HL-60/S4 treated with retinoic acid at 250 ng/mL for 4 days and 3 days (cell line): ENCODE data around the gene GUCY1A1.

Experiments
- in situ Hi-C: fragments of 300-500 bp; cut with MboI; formaldehyde crosslinking; loops from 2 replicates; pipeline ENCODE4 v1.7.0; 2022; ENCODE audit warnings: low sequenced_read_pairs

Gene GUCY1A1

DNA sequence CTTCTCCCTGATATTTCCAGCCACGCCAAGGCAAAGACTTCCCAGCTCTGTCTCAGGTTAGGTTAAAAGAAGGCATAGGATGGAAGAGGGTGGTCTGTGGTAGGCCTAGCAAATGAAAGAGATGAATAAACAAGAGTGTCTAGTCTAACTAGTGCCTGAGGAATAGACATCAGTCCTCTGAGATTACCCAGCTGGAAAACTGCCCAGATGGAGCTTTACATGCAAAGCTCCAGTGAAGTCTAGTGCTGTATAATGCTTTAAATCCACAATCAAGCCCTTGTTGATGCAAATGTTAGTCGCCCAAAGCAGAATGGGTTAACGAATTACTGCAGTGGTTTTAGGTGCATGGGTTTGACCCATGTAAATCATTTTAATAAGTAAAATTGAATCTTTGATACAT lies 67.4 kb downstream of the GUCY1A1 start:
- in situ Hi-C loops, result no loop called here

DNA sequence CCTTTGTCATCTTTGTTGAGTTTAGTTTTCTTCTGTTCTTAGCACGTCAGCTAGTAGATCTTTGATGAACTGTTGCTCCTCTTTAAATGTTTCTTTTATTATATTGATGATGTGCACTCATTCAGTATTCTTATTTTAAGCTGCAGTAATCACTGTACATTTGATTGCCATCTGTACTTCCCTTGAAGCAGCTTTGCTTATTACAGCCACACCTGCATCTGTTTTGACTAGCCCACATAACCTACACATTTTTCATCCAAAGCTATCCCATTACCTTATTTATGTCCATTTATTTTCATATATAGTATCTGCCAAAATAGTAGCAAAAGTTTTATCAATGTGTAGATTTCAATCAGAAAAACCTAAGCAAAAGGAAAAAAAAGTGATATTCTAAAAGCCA lies 68.3 kb downstream of the GUCY1A1 start:
- in situ Hi-C loops, result no loop called here

DNA sequence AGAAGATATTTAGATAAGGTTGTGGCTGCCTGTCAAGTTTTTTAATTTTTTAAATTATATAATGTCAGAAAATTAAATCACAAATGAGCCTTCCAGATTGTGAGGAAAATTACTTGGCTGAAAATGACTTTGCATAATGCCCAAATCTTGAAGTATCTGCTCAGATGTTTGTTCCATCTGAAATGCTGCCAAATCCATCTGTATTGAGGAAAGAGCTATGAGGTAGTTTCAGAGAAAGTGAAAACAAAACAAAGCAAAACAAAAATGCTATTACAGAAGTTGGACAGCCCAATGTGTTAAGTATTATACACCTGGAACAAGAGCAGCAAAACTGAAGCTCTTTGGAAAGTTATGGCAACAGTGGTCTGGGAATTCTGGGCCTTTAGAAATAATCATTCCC lies 68.8 kb downstream of the GUCY1A1 start:
- in situ Hi-C loops, result no loop called here

DNA sequence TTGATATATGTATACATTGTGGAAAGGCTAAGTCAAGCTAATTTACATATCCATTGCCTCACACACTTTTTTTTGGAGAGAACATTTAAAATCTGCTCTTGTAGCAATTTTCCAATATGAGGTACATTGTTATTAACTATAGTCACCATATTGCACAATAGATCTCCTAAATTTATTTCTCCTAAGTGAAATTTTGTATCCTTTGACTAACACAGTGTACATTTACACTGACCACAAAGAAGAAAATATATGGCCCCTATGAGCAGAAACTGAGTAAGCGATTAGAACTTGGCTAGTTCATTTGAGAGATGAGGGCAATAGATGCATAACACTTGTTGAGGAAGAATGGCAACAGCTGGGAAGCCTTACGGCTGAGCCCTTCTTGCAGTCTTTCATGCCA lies 71.9 kb downstream of the GUCY1A1 start:
- in situ Hi-C loops, result no loop called here

DNA sequence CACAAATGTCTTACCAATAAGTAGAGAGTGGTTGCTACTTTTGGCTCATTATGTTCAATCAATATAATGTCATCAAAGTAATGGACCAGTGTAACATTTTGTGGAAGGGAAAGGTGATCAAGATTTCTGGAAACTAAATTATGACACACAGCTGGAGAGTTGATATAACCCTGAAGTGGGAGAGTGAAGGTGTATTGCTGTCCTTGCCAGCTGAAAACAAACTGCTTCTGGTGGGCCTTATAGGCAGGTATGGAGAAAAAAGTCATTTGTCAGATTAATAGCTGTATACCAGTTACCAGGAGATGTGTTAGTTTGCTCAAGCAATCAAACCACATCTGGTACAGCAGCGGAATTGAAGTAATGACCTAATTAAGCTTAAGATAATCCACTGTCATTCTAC lies 74.9 kb downstream of the GUCY1A1 start:
- in situ Hi-C loops, result no loop called here

DNA sequence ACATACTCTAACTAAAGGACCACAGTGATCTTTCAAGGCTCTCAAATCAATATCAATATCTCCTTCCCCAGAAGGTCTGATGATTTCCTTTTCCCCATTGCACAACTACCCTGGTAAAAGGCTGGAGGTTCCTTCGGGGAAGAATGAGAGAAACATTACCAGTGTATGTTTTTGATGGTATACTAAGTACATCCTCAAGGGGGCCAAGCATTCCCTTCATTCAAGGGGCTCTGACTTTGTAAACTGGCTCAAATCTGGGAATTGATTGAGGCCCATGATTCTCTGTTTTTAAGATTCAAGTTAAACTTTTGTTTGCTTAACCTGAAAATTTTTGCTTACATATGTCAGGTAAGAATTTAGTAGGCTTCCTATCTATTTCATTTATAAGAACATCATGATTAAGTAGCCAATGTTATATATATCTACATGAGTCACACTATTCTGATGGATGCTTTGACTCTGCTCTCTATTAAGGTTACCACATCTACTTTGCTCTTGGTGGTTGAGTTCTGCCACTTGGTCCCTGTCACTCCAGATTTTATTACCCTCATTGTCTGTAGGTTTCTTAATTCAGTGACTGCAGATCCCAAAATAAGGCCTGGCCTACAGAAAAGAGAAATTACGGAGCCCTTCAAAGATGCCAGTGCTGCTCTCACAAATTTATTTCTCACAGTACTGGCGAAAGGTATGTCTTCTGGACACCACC lies 75.8 kb downstream of the GUCY1A1 start:
- in situ Hi-C loops, result no loop called here

DNA sequence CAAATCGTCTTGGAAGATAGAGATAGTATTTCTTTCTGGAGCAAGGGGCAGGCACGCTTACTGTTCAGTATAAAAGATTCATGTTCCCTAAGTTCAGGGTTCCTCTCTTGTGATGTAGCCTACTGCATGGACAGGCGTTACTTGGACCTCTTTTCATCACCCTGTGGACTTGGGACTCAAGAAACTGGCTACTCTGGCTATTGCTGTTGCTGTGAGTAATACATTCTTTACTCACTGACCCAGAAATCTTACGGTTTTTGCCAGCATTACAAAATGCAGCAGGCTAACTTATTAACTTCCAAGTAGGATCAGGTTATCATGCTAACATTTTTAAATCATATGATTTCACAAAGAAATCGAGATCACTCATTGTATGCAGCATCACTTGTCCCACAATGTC lies 79.3 kb downstream of the GUCY1A1 start:
- in situ Hi-C loops, result no loop called here

DNA sequence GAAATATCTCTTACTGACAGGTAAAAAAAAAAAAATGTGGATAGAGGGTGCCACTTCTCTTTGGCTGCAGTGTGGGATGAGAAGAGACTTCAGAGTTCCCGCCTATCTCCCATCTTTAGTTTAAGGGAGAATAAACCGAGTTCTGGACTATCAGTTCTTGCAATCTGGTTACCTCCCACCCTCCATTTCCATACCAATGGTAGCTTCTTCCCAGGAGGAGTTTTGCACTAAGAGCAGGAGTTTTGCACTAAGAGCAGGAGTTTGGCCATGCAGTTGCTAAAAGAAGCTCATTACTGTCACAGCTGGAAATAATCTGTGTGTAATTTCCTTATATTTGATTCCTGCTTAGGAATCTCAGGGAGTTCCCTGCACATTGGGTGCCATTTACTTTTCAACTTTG lies 81.4 kb downstream of the GUCY1A1 start:
- in situ Hi-C loops, result no loop called here

DNA sequence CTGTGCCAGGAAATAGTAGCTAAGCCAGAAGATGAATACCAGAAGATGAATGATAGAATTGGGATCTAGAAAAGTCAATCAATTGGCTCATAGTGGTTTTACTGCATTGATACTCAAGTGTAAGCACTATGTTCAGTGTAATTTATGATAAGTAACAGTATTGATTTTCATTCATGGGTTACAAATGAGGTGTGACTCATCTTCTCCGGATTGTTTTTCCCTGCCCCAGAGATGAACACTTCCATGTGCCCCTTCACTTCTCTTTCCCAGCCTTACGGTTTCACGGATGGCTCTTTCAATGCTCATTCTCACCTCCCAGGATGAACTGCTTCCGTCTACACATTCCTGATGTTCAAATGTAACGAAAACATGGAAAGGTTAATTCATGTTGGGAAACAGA lies 82.4 kb downstream of the GUCY1A1 start:
- in situ Hi-C loops, result no loop called here

DNA sequence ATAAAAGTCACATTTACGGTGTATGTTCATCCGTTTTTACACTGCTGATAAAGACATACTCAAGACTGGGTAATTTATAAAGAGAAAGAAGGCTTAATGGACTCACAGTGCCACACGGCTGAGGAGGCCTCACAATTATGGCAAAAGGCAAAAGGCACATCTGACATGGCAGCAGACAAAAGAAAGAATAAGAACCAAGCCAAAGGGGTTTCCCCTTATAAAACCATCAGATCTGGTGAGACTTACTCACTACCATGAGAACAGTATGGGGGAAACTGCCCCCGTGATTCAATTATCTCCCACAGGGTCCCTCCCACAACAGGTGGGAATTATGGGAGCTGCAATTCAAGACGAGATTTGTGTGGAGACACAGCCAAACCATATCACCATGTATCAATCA lies 84.9 kb downstream of the GUCY1A1 start:
- in situ Hi-C loops, result no loop called here

DNA sequence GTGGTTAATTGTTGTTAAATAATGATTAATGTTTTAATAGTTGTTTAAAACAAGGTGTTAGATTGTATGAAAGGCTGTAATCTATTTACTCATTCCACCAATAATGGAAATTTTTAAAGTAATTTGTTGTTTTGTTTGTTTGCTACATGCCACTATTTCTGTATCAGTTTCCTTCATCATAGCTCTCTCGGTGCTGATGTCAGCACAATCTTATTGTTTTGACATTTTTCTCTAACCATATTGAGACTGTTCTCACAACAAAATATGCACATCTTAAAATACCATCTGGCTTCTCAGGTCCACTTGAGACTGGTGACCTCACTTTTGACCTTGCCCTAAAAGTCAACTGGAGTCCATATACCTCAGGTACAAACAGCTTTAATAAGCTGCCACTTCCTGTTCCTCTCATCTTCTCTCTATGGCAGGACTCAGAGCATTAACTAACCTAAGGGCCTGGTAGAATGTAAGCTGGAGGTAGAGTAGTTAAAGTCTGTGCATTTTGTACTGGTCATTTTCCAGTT lies 91.2 kb downstream of the GUCY1A1 start:
- in situ Hi-C loops, result no loop called here

DNA sequence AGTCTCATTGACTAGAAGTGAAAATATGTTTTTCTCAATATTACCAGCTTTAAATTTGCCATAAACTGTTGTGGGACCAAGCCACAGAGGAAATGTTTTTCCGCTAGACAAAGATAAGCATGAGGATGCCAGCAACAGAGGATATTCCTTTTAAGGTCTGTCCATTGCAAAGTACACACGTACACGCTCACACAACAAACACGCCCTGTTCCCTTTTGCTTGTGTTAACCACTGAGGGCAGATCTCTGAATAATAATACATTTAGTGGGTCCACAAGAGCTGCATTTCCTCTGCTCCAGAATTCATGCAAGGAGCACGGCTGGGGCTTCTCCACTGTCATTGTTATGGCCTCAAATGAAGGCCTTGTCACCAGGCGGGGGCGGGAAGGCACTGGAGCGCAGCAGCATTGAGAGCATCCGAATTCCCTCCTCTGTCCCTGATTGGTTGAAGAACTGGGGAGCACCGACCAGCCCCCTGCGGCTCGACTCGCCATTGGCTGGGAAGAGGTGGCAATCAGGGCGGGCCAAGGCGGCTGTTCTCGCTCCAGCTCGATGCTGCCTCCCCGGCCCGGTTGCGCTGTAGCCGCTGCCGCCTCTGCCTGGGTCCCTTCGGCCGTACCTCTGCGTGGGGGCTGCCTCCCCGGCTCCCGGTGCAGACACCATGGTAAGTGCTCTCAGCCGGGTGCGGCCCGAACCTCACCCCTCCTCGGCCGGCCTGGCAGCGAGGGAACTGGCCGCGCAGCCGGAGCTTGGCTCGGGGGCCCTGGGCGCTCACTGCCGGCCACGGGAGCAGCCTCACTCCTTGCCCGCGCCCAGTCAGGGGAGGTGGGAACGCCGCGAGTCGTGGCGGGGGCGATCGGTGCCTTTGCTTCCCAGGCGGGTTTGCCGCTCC lies 92.1 kb downstream of the GUCY1A1 start, which contains the start of gene GUCY1B1:
TSS of gene GUCY1B1 (plus strand) at position 541 of the 891 bp plus-strand sequence. CDS start at position 661, 120 bp downstream.
- in situ Hi-C loops, result no loop called here

DNA sequence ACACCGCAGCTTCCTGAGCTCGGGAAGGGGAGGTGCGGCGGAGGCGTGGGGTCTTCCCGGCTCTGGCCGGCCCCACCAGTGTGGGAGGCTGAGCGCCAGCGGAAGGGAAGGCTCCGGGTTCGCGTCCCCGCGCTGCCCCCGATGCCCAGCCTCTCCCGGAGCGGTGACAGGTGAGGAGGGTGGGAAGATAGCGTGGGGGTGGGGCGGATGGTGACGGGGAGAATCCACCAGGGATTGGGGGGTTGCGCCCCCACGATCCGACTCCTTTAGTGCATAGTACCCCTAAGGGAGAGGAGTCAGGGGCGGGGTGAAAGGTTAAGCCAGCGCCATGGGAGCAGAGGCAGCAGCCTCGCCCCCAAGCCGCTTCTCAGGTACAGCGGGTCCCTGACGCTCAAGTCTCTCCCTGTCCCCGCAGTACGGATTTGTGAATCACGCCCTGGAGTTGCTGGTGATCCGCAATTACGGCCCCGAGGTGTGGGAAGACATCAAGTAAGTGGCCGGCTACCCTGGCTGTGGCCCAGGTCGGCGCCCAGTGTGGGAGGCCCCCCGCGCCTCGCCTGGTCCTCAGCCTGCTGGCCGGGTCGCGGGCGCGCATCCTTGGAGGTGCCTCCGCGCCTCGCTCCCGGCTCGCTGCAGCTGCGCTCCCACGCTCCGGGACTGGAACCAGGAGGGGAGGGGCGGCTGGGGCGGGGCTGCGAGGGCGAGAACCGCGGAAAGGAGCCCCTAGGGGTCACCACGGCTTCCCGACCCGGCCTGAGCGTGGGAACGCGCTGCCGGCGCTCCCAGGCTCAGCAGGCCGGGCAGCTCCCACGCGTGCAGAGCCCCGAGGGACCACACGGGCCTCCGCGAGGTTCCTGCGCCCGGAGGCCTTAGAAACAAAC lies 93.0 kb downstream of the GUCY1A1 start:
- in situ Hi-C loops, result no loop called here

DNA sequence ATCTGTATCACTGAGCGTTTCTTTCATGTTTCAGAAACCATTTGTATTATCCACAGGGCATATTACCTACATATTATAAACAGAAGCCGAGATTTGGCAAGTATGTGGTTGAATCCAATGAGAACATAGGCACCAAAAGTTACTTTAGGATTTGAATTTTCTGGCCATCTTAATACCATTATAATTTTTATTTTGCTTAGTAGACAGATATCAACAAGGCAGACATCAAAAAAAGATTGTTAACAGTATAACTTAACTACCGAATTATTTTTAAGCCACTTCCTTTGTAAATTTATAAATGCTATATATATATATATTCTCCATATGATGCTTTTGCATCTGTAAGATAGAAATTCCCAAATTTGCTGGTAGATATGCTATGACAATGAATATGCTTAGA lies 94.4 kb downstream of the GUCY1A1 start:
- in situ Hi-C loops, result no loop called here

DNA sequence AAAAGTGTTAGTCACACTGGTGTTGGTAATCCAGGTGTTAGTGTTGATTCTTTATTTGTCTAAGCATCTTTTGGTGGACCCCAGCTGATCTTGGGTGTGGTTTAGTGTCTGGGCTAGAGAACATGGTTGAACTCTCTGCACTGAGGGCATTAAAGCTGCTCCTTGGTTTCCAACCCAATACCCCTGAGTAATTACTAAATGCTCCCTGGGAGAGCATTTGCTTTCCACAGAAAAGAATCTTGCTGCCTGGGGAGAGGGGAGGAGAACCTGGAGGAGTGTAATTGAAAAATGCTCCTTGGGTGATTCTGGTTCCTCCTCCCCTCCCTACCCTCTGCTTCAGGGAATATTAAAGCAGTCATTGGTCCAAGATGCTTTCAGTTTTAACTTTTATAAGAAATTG lies 95.3 kb downstream of the GUCY1A1 start:
- in situ Hi-C loops, result no loop called here

DNA sequence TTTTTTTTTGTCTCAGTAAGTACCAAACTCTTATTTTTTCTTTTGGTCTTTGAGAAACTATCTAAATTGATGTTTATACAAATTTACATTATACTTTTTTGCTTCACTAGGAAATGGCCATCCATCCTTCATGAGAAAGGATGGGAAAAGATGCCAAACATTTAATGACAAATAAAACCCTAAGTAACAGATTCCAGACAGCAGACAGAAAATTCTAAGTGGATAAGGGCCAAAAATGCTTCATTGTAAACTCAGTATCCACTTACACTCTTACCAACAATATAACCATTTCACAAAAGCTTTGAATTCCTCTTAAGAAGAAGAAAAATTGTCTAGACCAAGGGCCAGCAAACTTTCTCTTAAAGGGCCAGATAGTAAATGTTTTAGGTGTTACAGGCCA lies 95.7 kb downstream of the GUCY1A1 start:
- in situ Hi-C loops, result no loop called here

DNA sequence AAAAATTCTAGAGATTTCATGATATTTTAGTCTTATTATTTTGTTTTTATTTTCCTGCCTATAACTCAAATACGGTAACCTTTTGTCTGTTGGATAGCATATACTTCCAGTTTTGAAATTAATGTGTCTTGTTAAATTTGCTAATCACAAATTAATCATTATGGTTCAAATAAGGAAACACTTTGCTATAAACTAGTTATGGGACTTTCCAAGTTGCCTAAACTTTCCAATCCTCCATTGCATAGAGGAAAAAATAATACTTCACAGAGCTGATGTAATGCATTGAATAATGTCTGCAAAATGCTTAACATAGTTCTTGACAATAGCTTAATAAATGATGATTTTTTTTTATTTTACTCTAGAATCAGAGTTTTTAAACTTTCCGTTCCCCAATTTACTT lies 96.9 kb downstream of the GUCY1A1 start:
- in situ Hi-C loops, result no loop called here

DNA sequence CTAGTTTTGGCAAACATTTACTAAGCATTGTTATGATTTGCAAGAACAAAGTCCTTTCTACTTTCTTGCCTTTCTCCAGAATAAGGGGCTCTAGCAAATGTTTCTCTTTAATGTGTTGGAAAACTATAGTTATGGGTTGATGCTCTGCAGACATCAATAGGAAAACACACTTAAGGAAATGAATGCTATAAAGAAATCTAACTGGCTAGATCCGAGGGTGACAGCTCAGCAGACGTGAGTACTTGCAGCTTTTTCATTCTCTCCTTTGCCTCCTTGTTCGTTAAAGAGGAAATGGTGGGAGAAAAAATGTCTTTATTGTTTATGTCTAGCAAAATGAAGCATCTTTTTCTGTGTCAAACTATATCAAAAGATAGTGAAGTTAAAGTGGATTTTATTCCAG lies 98.5 kb downstream of the GUCY1A1 start:
- in situ Hi-C loops, result no loop called here

DNA sequence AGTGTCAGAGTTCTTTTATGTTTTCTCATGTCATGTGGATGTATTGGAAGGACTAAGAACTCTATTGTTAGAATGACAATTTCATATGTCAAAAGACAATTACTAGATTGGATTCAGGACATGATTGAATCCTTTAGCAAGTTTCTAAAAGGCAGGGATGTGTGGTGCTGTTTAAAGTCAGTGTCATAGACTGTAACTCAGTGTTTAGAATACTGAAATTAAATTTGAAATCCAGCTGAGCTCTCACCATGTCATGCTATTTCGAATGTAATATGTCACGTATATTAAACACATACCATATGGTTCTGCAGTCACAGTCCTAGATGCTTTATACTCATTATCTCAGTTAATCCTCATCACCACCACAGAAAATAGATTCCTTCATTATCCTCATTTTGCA lies 100.0 kb downstream of the GUCY1A1 start:
- in situ Hi-C loops, result no loop called here

DNA sequence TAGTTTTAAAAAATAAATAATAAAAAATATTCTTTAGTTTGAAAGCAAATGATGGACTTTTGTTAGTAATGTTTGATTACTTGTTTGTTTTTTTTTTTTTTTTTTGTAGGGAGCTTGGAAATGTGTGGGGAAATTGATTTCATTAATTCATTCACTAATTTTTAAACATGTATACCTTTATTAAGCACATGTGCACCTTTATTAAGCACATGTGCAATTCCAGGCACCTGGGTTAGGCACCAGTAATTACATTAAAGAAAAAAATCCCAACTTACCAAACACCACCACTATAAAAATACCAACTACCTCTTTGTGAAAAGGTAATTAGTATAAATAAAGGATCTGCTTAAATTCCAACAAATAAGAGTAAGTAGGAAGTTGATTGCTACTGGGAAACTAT lies 101.7 kb downstream of the GUCY1A1 start:
- in situ Hi-C loops, result no loop called here

DNA sequence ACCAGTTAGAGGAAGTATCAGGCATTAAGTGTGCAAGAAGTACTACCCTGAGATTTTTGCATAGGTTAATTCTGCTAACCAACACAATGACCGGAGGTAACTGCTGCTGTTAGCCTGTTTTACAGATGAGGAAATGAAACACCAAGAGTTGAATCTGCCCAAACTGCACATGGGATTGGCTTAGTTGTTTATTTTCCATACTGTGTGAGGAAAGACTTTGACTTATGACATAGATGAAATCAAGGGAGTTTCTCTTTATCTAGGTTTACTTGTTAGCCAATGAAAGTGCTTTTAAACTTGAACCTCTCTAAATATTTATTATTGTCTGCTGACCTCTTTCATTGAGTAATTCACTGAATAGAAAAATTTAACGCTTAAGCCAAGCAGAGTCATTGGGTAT lies 102.4 kb downstream of the GUCY1A1 start:
- in situ Hi-C loops, result no loop called here
